Fibroblast of lung (primary cell): ENCODE data around the gene HCAR2. TPM values are rescaled to one million over a fixed set of nuclear protein-coding genes. Genes with fewer than 3 reads are reported as not detected.
A peak's percentile ranks its signal among the peaks of the same experiment; 100 is the strongest.

Experiments used
- DNase-seq, 2 donors: peaks; one replicate each; pipeline versions ENCODE4 v3.0.0 to v3.0.0-alpha.2; 2010; ENCODE audit warnings: low read depth in 2 of 2
- H2AFZ ChIP-seq: 2 replicates; pipeline ENCODE4 v1.5.1; 2012; ENCODE audit warnings: low read length, control low read depth, inconsistent platforms
- H3K27ac ChIP-seq: 2 replicates; pipeline ENCODE4 v1.5.1; 2011; ENCODE audit warnings: low read length, control low read depth; ENCODE audit not compliant: insufficient read depth
- H3K27me3 ChIP-seq: 2 replicates; pipeline ENCODE4 v1.5.1; 2011; ENCODE audit warnings: mild to moderate bottlenecking, low read length; ENCODE audit not compliant: control insufficient read depth, insufficient read depth
- H3K36me3 ChIP-seq: 2 replicates; pipeline ENCODE4 v1.5.1; 2011; ENCODE audit warnings: low read length; ENCODE audit not compliant: control insufficient read depth, insufficient read depth
- H3K4me1 ChIP-seq: 2 replicates; pipeline ENCODE4 v1.5.1; 2011; ENCODE audit warnings: low read length; ENCODE audit not compliant: control insufficient read depth, insufficient read depth; ENCODE audit errors: extremely low read depth
- H3K4me2 ChIP-seq: 2 replicates; pipeline ENCODE4 v1.5.1; 2011; ENCODE audit warnings: low read length, control low read depth; ENCODE audit not compliant: insufficient read depth; ENCODE audit errors: extremely low read depth
- H3K4me3 ChIP-seq, 4 experiments: fragments of 200-600 bp in 1 of 4; sonication (generic) in 1 of 4; replicated peaks in 1 of 4; 2 replicates each; pipeline ENCODE4 v1.5.1; 2011 to 2016; ENCODE audit warnings: low read length in 4 of 4, low read depth in 3 of 4, mild to moderate bottlenecking in 3 of 4, control low read depth in 2 of 4, inconsistent platforms in 1 of 4, mixed read lengths in 1 of 4; ENCODE audit not compliant: insufficient read depth in 1 of 4; ENCODE audit errors: control extremely low read depth in 1 of 4
- H3K79me2 ChIP-seq: 2 replicates; pipeline ENCODE4 v1.5.1; 2012; ENCODE audit warnings: mild to moderate bottlenecking, low read length, inconsistent platforms; ENCODE audit not compliant: control insufficient read depth, insufficient read depth
- H3K9ac ChIP-seq: 2 replicates; pipeline ENCODE4 v1.5.1; 2011; ENCODE audit warnings: mild to moderate bottlenecking, low read length, control low read depth; ENCODE audit not compliant: insufficient read depth
- H3K9me3 ChIP-seq: 2 replicates; pipeline ENCODE4 v1.5.1; 2012; ENCODE audit warnings: low read depth, low read length; ENCODE audit not compliant: control insufficient read depth, insufficient read depth
- H4K20me1 ChIP-seq: 2 replicates; pipeline ENCODE4 v1.5.1; 2011; ENCODE audit warnings: low read length; ENCODE audit not compliant: control insufficient read depth, insufficient read depth; ENCODE audit errors: extremely low read depth
- CTCF ChIP-seq, 2 donors: IDR thresholded peaks in 1 of 2; conservative IDR thresholded peaks in 1 of 2; 1 replicate in 1 of 2; 2 replicates in 1 of 2; pipeline ENCODE4 v1.5.1; 2011 to 2012; ENCODE audit warnings: low read length in 2 of 2, control low read depth in 1 of 2, inconsistent platforms in 1 of 2, low read depth in 1 of 2, mild to moderate bottlenecking in 1 of 2
- EZH2 ChIP-seq: IDR thresholded peaks from 2 replicates; pipeline ENCODE4 v1.5.1; 2012; ENCODE audit warnings: low read length, control low read depth, mild to moderate bottlenecking; ENCODE audit errors: missing control alignments
- polyA plus RNA-seq, 2 donors: library from polyadenylated mRNA; depleted of rRNA in 1 of 2; stranded (reverse) in 1 of 2; unstranded in 1 of 2; fragments of >200 nt; gene quantifications; 2 replicates each; pipeline ENCODE4 v1.2.1, GENCODE V29; 2011 to 2012; ENCODE audit warnings: missing spikeins in 1 of 2
- total RNA-seq: library from RNA; depleted of rRNA; stranded (reverse); fragments of >200 nt; gene quantifications from 2 replicates; pipeline ENCODE4 v1.2.1, GENCODE V29; 2014

The HCAR2 gene
- total and polyA plus RNA-seq, 2 donors (not counting 1 experiment from before 2014, with no cell fraction given): under 0.01 TPM; not detected in 1

- no peaks in the 10 kb centered on the region for H3K9me3 ChIP-seq
- H3K9ac ChIP-seq: no peak overlapping the region
- TF ChIP-seq CTCF (conservative IDR thresholded peaks at IDR 0.05 in 1 of 2, IDR thresholded peaks at IDR 0.05 in 1 of 2; ENCODE audit: low read depth in 1 of 2, low read length in 2 of 2): no peak
- TF ChIP-seq EZH2: no peak
- H3K79me2 ChIP-seq: no peaks in the 10 kb centered on the region
- H3K27ac ChIP-seq: no peak overlapping the region
- DNase-seq: no peak
- H3K36me3 ChIP-seq: no peaks in the 10 kb centered on the region
- no peaks in the 10 kb centered on the region for H3K4me1 ChIP-seq
- no peak overlapping the region for H3K4me3 ChIP-seq
- no peaks in the 10 kb centered on the region for H3K27me3 ChIP-seq
- no peaks in the 10 kb centered on the region for H4K20me1 ChIP-seq
- H3K4me2 ChIP-seq: no peak overlapping the region
- no peak overlapping the region for H2AFZ ChIP-seq
Observed at GRCh38 chr12:122732170-122732569, 29.0 kb upstream of the HCAR2 start.

GRCh38 chr12:122730215-122731014, 27.3 kb upstream of the HCAR2 start, which contains the start of gene HCAR1:
HCAR1 (minus strand) TSS chr12:122730844; CDS start chr12:122730339, 505 bp downstream.
- H3K9me3 ChIP-seq: no peaks in the 10 kb centered on the region
- H3K4me1 ChIP-seq: no peaks in the 10 kb centered on the region
- H4K20me1 ChIP-seq: no peaks in the 10 kb centered on the region
- no peaks in the 10 kb centered on the region for H3K36me3 ChIP-seq
- H3K4me3 ChIP-seq: peak within 1 kb of the TSS; percentile 16 to 39 (median 29)
- TF ChIP-seq EZH2 (no peak), CTCF (conservative IDR thresholded peaks at IDR 0.05 in 1 of 2, IDR thresholded peaks at IDR 0.05 in 1 of 2; ENCODE audit: low read depth in 1 of 2, low read length in 2 of 2) (no peak)
- peak in 1 of 2 donors; percentile 25 for DNase-seq
- peak within 1 kb of the TSS; percentile 21 for H3K9ac ChIP-seq
- peak within 1 kb of the TSS; percentile 48 for H3K4me2 ChIP-seq
- peak within 1 kb of the TSS; percentile 28 for H3K27ac ChIP-seq
- H3K27me3 ChIP-seq: no peaks in the 10 kb centered on the region
- H3K79me2 ChIP-seq: no peaks in the 10 kb centered on the region
- peak within 1 kb of the TSS; percentile 67 for H2AFZ ChIP-seq

- no peaks in the 10 kb centered on the region for H3K27me3 ChIP-seq
- no peaks in the 10 kb centered on the region for H3K79me2 ChIP-seq
- no peak overlapping the region for H2AFZ ChIP-seq
- no peak for DNase-seq
- H3K4me2 ChIP-seq: no peak overlapping the region
- TF ChIP-seq EZH2 (no peak), CTCF (conservative IDR thresholded peaks at IDR 0.05 in 1 of 2, IDR thresholded peaks at IDR 0.05 in 1 of 2; ENCODE audit: low read depth in 1 of 2, low read length in 2 of 2) (no peak)
- no peak overlapping the region for H3K9ac ChIP-seq
- H4K20me1 ChIP-seq: no peaks in the 10 kb centered on the region
- H3K9me3 ChIP-seq: no peaks in the 10 kb centered on the region
- H3K36me3 ChIP-seq: no peaks in the 10 kb centered on the region
- H3K4me1 ChIP-seq: no peaks in the 10 kb centered on the region
- H3K27ac ChIP-seq: no peak overlapping the region
- H3K4me3 ChIP-seq: no peak overlapping the region
Observed at GRCh38 chr12:122729583-122730214, 26.5 kb upstream of the HCAR2 start.
